Fibroblast of skin of right biceps (primary cell): ENCODE data around the gene YIPF4.
A peak's percentile ranks its signal among the peaks of the same experiment; 100 is the strongest.
"Not testable (repeated sequence)": the region's sequence is repeated elsewhere in the genome, so short reads cannot be mapped to it uniquely, and the experiment has no call there.

Experiments
- DNase-seq: peaks from one replicate; pipeline ENCODE4 v3.0.0-alpha.2; 2013

The YIPF4 gene

GRCh38 chr2:32277674-32278477 is at the start of gene YIPF4:
Gene YIPF4 (plus strand): TSS chr2:32277904. CDS start chr2:32278156, 252 bp downstream.
- DNase-seq: peak; percentile 93

DNA sequence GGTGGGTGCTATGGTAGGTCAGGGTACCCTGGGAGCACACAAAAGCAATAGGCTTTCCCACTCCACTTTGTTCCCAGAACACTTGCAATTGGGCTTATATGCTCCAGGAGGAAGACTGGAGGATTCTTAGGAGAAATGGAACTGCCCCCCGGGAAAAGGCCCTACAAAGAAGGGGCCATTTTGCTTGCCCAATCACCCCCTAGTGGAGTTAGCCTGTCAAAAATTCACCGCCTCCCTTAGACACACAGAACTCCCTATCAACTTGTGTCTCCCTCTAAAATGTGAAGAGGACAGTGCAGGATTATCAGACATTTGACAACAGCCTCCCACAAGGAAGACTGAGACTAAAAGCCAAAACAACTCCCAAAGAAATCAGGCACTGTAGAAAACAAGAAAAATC is 49.5 kb upstream of the YIPF4 start:
- DNase-seq: no peak

GRCh38 chr2:32229635-32230034 is 48.1 kb upstream of the YIPF4 start:
- no peak for DNase-seq

DNA sequence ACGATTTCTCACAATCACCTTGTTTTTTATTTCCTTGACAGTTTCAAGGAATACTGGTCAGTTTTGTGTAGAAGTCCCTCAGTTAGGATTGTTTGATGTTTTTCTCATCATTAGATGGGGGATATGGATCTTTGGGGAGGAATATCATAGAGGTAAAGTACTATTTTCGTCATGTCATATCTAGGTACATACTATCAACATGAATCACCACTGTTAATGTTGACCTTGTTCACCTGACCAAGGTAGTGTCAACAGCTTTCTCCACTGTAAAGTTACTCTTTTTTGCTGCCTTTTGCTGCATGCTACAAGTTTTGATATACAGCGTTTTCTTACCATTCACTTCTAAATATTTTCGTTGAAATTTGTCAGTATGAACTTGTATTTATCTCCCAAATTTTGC is 45.7 kb upstream of the YIPF4 start:
- no peak for DNase-seq

- no peak for DNase-seq
Measured at GRCh38 chr2:32235315-32235714, 42.4 kb upstream of the YIPF4 start.

DNA sequence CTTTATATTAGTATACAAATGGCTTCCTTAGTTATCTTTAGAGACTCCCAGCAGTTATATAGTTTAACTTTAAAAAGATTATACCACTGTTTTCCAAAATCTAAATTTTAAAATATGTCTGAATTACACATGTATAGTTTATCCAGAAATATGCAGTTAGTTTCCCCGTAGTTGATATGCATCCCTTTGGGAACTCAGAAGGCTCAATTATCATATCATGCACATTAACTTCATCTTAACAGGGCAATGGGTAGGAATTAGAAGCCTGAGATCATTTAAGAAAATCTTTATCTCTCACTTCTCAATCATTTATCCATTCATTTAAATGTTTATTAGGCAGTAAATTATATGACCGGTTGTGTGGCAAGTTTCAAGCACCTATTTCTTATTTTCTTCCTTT is 40.2 kb upstream of the YIPF4 start:
- no peak for DNase-seq

DNA sequence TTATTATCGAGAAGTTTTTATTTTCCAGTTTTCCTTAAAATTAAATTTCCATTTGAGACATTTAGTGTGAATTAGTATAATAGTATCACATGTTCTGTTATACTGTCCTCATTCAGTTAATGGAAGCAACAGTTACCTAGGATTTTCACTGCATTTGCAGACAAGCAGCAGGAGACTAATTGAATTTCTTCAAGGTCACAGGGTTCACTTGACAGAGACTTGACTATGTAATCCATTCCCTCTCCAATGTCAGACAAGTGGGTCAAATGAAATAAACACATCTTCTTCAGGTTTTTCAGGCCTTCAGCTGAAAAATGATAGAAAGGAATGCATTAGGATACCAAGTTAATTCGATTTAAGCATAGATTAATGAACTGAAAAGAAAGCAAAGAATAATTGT is 39.7 kb upstream of the YIPF4 start:
- no peak for DNase-seq

GRCh38 chr2:32242331-32242730 is 35.4 kb upstream of the YIPF4 start:
- DNase-seq: no peak

GRCh38 chr2:32246911-32247310 is 30.8 kb upstream of the YIPF4 start:
- no peak for DNase-seq

GRCh38 chr2:32248299-32248698 is 29.4 kb upstream of the YIPF4 start:
- no peak for DNase-seq

DNA sequence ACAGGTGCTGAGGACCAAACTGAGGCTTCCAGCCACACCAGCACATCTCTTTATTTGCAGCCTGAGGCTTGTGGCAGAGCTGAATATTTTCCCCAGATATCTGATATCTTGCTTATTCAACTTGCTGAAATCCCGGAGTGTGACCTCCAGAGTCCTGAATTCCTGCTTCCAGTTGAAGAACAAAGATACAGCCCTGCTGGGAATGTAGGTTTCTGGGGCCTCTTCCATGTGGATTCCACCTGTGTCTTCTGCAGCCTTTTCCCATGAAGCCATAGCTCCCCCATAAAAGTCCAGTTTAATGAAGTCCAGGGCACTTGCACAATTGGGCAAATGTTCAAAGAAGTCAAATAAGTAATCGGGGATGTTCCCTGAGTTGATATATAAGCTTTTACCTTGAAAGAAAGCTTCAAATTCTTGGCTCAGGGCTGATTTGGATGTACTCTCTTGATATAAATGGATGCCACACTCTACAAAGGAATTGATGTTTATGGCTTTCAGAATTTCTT is 27.9 kb upstream of the YIPF4 start:
- no peak for DNase-seq

DNA sequence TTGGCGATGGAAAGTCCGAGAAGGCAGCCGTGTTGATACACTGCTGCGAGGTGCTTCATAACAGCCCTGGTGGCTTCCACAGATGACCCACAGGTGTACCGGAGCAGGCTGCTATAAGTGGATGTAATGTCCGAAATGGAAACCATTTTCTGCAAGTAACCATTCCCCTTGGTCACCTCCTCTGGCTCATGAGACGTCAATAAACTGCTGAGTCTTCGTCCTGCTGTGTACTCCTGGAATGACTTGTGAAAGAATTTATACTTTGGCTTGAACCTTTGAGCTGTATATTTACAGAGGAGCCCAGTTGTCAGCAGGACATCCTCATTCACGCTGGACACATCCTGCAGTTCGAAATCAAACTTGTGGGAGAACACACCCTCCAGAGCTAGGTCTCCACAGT is 27.4 kb upstream of the YIPF4 start:
- DNase-seq: no peak

- no peak for DNase-seq
Measured at GRCh38 chr2:32258242-32258641, 19.5 kb upstream of the YIPF4 start.

DNA sequence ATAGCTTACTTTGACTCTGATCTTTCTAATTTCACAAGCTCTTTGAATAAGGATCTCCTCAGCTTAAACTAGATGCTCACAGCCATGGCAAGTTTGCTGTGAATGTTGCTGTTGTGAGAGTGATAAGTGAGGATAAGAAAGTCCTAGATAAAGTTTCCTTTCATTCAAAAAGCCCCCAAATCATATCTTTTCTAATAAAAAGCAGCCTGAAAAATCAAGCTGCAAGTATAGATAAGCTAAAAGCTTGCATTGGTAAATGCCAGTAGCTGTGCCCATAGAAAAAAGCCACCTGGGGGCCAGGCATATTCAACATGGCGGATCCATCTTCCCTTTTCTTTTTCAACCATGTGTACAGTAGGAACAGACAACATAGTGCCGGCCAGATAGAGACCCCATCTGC is 17.3 kb upstream of the YIPF4 start:
- DNase-seq: no peak

DNA sequence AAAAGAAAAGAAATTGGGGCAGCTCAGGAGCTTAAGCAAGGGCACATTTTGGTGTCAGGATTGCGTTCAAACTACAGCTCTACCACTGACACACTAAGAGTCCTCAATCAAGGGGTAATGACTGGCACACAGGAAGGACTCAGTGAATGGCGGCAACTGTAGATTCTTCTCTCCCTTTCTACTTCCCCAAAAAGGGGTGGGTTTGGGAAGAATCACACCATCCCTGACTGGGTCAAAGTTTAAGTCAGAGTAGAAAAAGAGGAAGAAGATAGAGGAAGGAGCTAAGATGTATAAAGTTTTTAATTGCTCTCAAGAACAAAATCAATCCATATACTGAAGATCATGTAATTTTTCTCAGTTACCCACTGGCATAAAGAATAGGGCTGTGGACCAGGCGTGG is 15.6 kb upstream of the YIPF4 start:
- no peak for DNase-seq

- DNase-seq: no peak
Measured at GRCh38 chr2:32264422-32265105, 13.1 kb upstream of the YIPF4 start, which contains the start of gene NLRC4. Gene NLRC4 (minus strand): TSS chr2:32264886. CDS start chr2:32256775, 8,111 bp downstream.

DNA sequence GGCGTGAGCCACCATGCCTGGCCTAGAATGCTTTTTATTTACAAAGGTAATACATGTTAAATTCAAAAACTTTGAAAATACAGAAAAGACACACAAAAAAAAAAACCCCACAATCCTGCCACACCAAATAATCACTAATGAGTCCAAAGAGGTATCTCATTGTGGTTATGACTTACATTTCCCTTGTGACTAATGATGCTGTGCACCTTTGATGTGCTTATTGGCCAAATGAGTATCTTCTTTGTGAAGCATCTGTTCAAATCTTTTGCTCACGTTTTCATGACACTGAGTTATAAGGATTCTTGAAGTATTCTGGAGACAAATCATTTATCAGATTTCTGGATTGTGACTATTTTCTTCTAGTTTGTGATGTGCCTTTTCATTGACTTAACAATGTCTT is 6.6 kb upstream of the YIPF4 start:
- DNase-seq: no peak

DNA sequence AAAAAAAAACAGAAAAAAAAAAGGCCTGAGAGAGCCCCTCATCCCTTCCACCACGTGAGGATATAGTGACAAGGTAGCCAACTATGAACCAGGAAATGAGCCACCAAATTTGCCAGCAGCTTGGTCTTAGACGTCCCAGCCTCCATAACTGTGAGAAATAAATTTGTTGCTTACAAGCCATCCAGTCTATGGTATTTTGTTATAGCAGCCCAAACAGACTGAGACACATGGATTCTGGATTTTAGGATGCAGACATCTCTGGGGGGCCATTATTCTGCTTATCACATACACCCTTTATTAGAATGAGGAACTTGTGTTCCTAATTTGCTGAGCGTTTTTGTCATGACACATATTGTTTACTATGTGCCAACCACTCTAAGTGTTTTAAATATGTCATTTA is 5.4 kb upstream of the YIPF4 start:
- no peak for DNase-seq

- no peak for DNase-seq
Measured at GRCh38 chr2:32274289-32274688, 3.4 kb upstream of the YIPF4 start.

DNA sequence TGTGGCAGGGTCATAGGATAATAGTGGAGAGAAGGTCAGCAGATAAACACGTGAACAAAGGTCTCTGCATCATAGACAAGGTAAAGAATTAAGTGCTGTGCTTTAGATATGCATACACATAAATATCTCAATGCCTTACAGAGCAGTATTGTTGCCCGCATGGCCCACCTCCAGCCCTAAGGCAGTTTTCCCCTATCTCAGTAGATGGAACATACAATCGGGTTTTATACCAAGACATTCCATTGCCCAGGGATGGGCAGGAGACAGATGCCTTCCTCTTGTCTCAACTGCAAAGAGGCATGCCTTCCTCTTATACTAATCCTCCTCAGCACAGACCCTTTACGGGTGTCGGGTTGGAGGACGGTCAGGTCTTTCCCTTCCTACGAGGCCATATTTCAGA is 1.9 kb upstream of the YIPF4 start:
- not testable (repeated sequence) for DNase-seq

GRCh38 chr2:32277363-32277673 is 386 bp upstream of the YIPF4 start:
- DNase-seq: no peak

DNA sequence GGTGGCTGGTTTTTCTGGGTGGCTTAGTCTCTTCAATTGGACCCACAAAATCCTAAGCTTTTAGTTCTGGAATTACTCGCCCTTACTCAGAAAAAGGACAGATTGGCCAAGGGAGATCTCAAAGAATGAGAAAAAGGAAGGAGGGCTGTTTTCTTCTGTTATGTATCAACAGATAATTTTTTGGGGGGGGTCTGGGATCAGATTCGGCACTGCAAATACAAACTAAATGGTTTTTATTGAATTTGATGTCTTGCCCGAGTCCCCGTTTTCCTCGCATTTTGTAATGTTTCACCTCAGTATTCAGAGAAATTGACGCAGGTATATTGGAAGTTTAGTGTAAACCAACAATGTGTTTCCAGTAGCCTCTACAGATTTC is 762 bp downstream of the YIPF4 start:
- no peak for DNase-seq

- DNase-seq: no peak
Measured at GRCh38 chr2:32284321-32284720, 6.6 kb downstream of the YIPF4 start.

GRCh38 chr2:32289165-32289999 is 11.7 kb downstream of the YIPF4 start:
- DNase-seq: peak; percentile 66
